Measurements from ENCODE around the gene CYP11A1.
"Not testable (repeated sequence)": the region's sequence is repeated elsewhere in the genome, so short reads cannot be mapped to it uniquely, and the experiment has no call there.

CYP11A1 gene

GRCh38 chr15:74400313-74400860 lies 32.9 kb upstream of the CYP11A1 start:
- no peak for DNase-seq

GRCh38 chr15:74399511-74400312 lies 32.3 kb upstream of the CYP11A1 start:
- no peak for DNase-seq

- no peak for DNase-seq
Measured at GRCh38 chr15:74399100-74399499, 31.7 kb upstream of the CYP11A1 start.

GRCh38 chr15:74398183-74398582 lies 30.7 kb upstream of the CYP11A1 start:
- DNase-seq, result no peak

GRCh38 chr15:74397239-74398068 lies 30.0 kb upstream of the CYP11A1 start:
- DNase-seq, result no peak

DNA sequence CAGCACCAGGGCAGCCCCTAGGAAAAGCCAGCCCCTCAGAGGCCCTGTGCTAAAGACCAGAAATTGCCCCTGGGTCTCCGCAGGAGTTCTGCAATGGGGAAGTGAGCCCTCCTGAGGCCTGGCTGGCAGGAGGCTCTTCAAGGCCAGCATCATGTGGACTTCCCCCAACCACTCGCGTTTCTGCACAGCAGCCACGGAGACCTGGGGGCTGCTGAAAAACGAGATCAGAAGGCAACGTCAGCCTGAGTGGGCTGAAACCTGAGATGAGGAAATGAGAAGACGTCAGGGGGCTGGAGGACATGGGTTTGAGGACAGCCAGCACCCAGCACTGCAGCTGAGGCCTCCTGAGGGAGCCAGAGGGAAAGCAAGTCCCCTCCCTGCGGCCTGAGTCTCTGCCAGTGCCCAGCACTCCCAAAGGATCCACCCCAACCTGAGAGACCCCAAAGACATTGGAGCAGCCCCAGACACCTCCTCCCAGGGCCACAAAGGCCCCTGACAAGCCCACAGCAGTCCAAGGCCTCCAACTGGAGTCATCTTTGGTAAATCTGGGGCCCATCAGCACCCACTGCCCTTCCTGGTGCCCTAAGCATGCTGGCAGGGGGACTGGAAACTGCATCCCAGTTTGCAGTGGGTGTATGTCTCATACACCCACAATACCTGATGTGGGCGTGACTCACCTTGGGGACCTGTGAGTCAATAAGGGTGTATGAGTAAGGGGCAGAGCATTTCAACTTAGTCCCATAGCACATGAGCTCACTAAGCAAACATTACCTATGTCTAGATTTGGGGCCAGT lies 29.2 kb upstream of the CYP11A1 start:
- DNase-seq, result no peak

- no peak for DNase-seq
Measured at GRCh38 chr15:74396146-74396438, 28.6 kb upstream of the CYP11A1 start.

GRCh38 chr15:74395319-74396145 lies 28.1 kb upstream of the CYP11A1 start:
- no peak for DNase-seq

GRCh38 chr15:74394090-74394846 lies 26.8 kb upstream of the CYP11A1 start:
- DNase-seq, result no peak

DNA sequence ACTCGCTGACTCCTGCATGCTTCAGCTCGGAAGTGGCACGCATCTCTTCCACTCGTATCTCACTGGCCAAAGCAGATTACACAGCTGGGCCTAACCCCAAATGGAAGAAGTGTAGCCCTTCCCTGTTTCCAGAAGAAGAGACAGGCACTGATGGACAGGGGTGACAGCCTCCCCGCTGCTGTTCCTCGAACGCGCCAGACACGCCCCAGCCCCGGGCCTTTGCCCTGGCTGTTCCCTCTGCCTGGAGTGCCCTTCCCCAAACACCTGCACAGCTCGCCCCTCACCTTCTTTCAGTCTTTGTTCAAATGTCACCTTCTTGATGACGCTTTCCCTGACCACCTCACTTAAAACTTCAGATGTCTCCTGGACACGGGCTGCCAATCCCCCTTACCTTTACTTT lies 26.0 kb upstream of the CYP11A1 start:
- DNase-seq, result no peak

GRCh38 chr15:74392902-74393301 lies 25.5 kb upstream of the CYP11A1 start:
- DNase-seq, result no peak

DNA sequence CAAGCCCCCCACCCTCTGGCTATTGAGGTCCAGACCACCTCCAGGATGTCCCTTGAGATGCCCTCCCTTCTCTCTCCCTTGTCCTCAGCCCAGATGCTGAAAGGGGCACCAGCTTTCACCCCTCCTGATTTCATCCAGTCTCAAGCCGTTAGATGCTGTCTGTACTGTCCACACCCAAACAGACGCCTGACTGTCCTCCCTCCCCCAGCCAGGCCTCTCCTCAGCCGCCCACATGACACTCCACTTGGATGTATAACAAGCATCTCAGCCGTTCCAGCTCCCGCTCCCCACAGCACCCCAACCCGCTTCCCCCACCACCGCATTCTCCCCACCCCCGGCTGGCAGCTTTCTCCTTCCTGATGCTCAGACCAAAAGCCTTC lies 25.0 kb upstream of the CYP11A1 start:
- no peak for DNase-seq

- DNase-seq, result no peak
Measured at GRCh38 chr15:74391582-74392450, 24.4 kb upstream of the CYP11A1 start.

DNA sequence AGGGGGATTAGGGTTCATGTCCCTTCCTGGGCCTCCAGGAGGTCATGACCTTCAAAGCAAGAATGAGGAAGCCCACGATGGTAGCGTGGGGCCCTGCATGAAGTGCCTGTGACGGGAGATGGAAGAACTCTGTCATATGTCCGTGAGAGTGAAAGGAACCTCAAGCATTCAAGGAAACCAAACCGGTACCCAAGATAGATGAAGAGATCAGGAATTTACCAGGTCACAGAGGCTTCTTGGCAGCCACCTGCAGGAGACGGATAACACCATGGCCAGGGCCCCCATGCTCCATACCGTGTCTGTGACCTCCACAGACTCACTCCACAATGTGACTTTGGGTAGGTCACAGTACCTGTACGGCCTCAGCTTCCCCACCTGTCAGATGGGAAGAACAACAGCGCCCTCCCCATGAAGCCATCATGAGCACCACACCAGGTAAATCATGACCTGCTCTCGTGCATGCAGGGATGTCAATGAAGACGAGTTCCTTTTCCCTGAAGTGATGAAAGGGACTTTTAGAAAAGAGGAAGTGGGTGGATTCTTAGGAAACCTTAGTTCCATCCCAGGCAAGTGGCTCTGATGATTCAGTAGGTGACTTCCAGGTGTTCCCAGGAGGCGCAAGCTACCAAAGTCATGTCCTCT lies 23.3 kb upstream of the CYP11A1 start:
- DNase-seq, result no peak

DNA sequence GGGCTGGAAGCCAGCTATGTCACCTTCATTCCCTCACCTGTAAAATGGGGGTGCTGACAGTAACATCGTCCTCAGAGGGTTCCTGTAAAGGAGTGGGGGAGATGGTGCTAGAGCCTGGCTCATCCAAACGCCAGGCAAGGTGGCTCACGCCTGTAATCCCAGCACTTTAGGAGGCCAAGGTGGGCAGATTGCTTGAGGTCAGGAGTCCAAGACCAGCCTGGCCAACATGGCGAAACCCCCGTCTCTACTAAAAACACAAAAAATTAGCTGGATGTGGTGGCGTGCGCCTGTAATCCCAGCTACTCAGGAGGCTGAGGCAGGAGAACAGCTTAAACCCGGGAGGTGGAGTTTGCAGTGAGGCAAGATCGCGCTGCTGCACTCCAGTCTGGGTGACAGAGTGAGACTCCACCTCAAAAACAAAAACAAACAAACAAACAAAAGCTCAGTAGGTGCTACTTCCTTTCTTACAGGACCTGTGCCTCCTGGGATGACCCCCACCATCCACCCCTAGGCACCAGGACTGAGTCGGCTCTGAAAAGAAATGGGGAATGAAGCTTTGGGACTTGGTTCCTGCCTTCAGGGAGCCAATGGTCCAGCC lies 22.7 kb upstream of the CYP11A1 start:
- DNase-seq, result not testable (repeated sequence)

DNA sequence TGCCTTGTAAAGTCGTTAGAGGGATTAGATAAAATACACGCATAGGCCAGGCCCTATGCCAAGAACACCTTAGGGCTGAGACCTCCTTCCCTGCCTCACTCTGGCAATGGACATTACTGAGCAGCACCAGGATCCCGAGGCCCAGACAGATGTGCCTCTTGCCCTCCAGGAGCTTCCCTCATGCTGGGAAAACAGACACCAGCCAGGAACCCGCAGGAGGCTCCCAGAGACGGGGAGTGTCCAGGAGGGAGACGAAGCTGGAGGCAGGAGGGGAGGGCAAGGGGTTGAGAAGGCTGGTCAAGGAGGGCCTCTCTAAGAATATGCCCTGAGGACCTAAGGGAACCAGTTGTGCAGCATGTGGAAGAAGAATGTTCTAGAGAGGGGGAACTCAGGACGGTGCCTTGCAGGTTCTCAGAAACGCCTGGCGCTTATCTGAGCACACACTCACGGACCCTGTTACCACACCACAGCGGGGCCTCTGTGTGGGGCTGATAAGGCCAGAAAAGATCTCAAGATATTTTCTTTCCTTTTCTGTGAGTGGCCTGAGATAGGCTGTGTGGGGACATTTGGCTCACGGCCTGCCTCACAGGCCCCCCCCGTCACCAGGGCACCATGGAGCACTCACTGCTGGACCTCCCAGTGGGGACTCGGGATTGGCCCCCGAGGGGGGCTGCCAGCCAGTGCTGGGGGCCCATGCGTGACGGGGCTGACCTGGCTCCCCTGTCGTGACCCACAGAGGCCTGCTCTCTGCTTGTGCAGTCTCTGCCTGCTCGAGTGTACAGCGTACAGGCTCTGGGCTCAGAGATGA lies 22.0 kb upstream of the CYP11A1 start:
- DNase-seq, result no peak

- DNase-seq, result no peak
Measured at GRCh38 chr15:74388363-74388951, 21.0 kb upstream of the CYP11A1 start.

DNA sequence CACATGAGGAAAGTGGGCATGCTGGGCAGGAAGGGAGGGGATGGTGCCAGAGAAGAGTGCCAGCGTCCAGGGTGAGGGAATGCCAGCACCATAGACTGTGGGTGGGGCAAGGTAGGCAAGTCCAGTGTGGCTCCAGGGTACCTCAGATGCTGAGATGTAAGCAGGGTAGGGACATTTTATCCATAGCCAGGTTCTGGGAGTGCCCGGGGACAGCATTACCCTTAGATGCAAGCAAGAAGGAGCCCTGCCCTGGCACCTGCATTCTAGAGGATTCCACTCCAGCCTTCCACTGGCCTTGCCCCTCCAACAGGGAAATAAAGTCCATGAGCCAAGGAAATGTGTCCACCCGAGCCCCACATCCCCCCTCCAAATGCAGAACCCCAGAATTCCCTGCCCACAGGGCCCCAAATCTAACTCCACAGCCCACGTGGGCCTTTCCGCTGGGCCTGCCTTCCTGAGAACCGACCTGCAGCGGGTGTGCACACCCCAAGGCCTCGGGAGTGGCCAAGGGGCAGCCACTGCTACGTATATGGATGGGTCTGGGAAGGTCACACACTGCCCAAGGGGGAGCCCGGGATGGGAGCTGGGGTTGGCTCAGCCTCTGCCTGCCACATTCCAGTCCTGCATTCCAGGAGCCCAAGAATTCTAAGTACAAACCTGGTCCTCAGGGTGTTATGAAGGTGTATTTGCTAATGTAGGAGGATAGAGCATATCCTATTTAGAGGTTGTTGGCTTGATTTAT lies 20.3 kb upstream of the CYP11A1 start:
- DNase-seq, result no peak
